HG02610 (cell line): ENCODE results near the gene FBXL15.
A peak's percentile ranks its signal among the peaks of the same experiment; 100 is the strongest.

Source experiments
- ATAC-seq: cut with Tn5 transposase; IDR thresholded peaks from one replicate; pipeline ENCODE4 v1.9.1; 2021; ENCODE audit warnings: mild to moderate bottlenecking, moderate library complexity; ENCODE audit not compliant: unreplicated experiment

The FBXL15 gene

DNA sequence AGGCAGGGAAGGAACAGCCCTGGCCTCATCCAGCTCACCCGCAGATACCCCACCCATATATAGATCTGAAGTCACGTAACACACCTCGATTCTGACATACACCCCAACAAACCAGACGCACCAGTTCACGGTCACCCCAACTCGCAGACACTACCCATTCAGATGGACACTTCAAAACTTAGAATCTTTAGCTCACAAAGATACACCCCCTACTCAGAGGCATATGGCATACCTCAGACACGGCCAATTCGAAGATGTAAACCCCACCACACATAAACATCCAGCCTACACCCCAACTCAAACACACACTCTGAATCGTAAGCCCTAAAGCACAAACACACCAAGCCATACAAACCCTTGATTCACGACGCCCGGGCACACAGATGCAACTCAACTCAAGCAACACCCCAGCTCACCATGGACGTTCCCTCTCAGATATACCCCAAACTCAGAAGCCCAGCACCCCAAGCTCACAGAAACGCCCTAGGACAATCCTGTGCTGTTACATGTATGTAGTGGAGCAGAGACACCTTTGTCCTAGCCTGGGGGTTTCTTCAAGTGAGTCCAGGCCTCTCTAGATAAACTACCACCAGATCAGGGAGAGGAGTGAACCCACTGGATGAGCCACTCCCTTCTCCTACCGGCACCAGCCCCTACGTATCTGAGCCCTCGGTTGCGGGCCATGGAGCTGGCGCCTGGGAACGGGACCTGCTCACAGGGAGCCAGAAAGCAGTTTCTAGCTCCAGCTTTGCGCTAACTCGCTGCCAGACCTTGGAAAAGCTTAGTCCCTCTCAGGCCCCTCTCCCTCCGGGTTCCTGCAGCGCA is 10.8 kb upstream of the FBXL15 start:
- ATAC-seq = no peak

DNA sequence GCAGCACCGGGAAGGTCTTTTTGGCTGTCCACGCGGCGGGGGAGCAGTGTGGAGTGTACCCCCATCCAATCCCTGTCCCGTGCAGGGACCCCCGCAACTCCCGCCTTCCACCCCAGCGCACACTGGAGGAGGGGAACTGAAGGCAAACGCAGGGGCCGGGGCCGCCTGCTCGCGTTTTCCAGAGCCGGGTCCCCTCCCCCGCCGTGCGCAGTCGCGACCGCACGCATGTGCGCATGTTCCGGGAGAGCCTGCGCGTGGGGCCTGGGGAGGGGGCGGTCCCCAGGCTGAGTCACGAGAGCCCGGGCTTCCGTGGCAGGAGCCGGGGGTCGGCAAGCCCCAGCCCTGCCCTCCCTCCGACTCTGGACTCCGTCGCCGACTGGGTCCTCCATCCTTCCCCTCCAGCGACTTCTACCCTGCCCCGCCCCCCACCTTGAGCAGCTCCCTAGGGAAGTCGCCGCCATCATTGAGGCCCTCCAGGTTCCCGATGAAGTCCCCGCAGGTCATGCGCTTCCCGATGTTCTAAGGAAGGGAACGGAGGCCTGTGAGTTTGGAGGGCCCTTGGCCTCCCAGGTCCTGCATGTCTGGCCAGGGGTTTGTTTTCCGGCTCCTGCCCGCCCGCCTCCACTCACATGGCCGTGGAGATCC is 10.1 kb upstream of the FBXL15 start:
- ATAC-seq = no peak

DNA sequence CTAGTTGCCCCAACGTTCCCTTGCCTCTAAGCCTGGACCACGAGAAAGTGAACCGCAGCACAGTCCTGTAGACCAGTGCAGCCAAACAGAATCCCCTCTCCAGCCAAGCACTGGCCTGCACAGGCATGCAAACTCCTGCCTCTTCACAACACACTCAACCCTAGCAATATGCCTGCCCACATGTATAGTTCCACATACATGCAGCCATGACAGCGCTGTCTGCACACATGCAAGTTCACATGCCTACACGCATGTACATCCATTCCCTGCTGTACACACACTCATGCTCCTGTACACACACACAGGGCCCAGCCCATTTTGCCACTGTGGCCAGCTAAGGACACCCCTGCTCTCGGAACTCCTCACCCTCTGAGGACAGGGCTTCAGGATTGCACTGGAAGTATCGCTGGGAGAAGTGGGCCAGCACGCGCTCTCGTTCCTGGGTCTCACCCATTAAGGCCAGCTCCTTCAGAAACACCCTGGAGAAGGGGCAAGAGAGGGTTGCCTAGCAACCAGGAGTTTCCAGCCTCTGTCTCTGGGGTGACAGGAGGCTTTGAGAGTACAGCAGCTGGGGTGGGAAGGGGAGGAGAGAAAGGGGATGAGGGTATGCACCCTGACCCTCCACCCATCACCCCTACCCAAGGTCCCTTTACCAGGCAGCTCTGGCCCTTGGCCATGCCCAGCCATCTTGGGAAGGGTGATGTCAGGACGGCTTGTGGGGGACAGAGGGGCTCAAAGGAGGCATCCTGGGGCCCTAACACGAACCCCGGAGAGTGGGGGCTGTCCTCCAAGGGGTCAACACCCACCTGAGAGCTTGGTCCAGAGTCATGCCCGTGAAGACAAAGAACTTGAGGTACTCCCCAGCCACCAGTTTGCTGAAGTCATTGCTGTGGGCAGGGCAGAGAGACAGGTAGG is 9.0 kb upstream of the FBXL15 start:
- no peak for ATAC-seq

DNA sequence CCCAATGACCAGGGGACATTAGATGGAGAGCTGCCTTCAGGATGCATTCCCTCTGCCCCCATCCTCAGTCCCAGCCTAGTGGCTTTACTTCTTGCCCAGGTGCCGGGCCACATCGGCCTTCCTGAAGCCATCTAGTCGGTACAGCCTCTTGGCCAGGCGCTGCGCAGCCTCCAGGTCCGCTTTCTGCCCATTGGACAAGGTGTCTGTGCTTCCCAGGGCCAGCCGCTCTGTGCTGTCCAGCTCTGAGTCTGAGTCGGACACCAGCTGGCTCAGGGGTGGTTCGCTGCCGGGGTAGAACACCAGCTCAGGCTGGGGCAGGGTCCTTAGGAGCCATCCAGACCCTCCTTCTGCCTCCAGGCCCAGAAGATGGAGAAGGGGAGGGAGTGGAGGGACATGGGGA is 8.3 kb upstream of the FBXL15 start:
- no peak for ATAC-seq

DNA sequence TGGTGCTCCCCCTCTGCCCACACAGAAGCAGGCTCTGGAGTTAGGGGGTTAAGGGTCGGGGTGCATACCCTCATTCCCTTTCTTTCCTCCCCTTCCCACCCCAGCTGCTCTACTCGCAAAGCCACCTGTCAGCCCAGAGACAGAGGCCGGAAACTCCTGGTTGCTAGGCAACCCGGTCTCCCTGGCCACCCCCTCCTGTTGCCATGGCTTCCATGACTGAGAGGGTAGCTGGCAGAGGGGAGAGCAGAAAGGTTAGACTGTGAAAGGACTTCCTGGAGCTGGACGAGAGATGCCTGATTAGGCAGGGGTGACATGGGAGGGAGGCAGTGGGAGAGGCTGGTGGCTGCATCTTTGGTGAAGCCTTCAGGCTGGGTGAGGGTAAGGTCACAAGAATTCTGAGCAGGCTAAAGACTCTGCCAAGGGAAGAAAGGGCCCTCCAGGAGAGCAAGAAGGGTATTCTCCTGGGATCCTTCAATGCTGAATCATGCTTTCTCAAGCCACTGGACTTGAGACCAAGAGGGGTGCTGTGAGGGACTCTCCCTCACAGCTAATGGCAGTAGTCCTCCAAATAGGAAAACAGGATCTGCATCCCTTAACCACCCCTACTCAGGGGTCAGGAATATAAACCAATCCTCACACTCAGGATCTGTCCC is 7.5 kb upstream of the FBXL15 start:
- ATAC-seq = peak; percentile 31

DNA sequence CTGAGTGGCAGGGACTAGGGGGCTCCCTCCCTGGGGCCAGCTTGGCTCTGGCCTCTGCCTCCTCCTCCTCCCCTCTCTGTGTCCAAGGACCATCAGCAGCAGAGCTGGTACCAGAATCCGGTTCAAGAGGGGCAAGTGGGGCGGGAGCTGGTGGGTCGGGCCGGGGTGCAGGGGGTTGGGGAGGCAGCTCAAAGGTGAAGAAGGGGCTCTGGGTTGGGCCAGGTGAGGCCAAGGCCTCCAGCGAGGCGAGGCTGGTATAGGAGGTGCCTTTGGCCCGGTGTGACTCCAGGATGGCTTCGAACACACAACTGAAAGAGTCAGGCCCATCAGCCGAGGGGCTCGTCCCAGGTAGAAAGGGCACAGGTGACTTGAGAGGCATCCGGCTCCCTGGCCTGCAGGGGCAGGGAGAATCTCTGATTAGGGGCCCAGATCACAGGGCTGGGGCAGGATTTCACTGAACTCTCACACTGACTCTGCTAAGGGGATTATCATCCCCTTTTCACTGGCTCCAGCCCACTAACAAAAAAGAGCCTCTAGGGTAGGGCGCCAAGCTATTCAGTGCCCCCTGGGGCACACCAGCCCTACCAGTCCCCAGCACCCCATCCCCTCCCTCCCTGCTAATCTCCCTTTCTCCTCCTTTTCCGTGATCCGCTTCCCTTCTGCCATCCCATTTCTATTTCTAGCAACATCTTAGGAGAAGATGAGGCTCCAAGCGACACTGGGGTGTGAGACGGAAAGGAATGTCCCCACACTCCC is 6.7 kb upstream of the FBXL15 start:
- ATAC-seq = no peak

DNA sequence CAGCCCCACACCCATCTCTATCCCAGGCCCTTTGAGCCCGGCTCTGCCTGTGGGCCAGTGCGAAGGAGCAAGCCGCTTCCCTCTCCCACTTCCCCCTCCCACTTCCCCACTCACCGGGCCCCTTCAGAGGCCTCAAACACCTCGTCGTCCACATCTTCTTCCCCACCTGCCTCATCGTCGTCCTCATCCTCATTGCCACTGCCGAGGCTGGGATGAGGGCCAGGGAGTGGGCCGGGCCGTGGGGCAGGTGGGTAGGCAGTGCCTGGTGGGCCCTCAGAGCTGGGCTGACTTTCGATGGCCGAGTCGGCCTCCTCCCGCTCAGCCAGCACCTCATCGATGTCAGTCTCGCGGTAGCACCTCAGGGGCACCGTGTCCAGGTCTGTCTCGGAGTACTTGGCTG is 5.9 kb upstream of the FBXL15 start:
- no peak for ATAC-seq

DNA sequence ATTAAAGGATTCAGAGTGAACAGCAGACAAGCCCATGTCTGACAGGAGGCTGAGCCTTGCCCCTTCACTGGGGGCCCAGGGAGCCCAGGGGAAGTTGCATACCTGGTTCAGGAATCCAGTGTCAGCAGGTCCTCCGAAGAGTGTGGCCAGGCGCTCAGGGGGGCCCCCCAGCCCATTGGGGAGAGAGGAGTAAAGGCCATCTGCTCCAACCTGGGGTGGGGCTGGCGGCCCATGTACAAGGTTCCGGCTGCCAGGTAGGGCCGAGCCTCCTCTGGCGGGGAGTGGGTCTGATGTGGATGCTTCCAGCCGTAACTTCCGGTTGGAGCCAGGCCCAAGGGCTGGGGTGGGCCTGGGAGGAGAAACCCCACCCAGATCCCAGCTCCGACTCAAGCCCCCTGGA is 4.4 kb upstream of the FBXL15 start:
- no peak for ATAC-seq

DNA sequence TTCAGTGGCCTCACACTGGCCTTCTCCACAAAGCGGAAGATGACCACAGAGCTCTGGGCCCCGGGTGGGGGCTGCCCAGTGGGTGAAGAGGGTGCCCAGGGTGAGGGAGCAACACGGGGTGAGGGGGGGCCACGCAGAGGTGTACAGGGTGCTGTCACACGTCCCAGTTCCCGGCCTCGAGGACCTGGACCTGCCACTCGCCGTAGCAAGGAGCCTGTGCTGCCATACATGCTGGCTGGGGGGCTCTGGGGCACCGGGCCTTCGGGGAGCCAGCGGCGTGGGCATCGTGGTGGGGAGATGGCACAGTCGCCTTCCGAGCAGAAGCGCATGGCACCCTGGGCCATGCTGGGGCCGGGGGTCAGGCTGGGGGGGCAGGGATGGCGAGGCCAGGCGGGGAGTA is 3.9 kb upstream of the FBXL15 start:
- no peak for ATAC-seq

DNA sequence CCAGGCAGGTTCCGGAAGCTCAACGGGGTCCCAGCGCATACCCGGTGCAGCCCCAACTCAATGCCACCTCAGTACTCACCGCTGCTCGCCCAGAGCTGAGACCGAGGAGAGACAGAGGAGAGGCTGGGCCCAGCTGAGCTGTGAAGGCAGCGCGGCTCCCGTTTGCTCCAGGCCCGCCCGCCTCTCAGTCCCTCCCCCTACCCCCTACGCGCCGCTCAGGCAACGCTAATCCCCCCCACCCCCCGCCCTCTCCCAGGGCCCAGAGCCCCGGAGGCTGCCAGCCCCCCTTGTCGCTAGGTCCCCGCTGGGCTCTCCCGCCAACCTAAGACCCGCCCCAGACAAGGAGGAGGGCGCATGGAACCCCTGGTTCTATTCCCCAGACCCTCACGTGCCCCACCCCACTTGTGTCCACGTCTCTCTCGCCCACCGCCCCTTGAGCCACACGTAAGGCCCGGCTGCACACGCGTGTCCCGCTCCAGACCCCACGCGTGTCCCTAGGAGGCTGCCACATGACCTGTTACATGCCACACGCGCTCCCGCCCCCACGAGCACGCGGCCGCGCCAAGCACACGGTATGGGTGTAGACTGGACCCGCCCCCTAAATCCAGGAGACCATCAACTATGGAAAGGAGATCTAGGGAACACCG is 1.9 kb upstream of the FBXL15 start, which contains the start of gene PSD:
Gene PSD (minus strand): TSS at position 164 of the 647 bp plus-strand sequence. CDS start 1,747 bp downstream, outside the sequence.
- ATAC-seq = no peak

DNA sequence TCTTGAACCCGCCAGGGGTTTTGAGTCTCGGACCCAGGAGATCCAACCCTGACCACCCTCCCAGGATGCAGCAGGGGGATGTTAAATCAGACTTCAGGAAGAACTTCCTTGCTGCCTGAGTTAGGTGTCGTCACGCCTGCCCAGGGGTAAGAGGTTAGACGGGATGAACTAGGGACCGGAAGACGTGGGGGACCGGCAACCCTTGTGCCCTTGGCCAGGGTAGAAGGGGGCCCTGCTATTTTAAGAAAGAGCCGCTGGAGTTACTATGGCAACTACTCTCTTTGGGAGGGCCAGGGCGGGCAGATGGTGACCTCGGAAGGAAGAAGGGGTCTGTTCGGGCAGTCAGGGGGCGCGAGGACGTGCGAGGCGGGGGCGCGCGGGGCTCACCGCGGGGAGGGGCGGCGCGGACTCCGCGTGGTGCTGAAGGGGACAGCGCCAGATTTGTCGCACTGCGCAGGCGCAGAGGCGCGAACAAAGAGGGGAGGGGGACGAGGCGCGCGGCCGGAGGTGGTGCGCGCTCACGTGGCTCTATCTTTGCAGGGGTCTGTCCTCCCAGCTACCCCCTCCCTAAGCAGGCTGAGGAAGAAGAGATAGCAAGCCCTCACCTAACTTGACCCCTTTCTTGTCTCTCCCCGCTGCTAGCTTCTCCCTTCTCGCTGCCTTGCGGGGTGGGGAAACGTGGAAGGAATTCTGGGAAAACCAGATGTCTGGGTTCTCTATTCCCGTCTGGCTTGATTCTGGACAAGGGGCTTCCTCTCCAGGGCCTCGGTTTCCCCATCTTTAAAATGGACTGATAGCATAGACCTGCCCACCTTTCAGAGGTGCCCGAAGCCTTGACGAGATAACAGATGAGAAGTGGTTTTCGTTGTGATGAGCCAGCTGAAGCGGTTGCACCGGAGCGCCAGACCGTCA is 1.1 kb upstream of the FBXL15 start:
- ATAC-seq = no peak

DNA sequence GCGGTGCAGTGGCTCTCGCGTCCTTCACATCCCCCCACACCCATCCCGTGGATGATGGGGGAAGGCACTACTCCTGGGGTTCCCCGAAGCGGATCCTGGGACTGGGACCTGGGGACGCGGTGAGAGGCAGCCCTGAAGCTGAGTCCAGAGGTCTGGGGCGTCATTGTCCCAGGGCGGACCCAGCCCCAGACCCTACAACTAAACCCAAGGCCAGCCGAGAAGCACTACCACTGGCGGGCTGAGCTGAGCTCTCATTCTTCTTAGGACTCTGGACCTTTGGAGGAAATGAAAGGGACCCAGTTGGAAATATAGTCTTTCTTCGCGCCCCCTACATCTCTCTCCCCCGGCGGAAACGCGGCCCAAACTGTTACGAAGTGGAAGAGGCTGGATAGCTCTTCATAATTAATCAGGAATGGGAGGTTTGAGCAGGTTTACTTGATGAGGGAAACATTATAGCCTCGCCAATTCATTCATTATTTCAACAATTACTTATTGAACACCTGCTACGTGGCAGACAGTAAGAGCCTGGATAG is 389 bp upstream of the FBXL15 start:
- ATAC-seq = no peak

DNA sequence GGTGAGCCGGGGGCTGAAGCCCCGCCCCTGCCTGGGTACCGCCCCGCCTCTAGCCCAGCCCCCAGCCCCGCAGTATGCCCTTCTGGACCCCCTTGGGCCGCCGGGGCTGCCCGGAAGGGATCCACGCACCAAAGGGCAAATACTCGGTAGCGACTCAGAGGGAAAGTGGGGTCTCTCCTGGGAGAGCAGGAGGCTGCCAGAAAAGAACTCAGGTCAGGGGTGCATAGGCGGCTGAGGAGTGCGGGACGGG is 796 bp downstream of the FBXL15 start:
- ATAC-seq = no peak

DNA sequence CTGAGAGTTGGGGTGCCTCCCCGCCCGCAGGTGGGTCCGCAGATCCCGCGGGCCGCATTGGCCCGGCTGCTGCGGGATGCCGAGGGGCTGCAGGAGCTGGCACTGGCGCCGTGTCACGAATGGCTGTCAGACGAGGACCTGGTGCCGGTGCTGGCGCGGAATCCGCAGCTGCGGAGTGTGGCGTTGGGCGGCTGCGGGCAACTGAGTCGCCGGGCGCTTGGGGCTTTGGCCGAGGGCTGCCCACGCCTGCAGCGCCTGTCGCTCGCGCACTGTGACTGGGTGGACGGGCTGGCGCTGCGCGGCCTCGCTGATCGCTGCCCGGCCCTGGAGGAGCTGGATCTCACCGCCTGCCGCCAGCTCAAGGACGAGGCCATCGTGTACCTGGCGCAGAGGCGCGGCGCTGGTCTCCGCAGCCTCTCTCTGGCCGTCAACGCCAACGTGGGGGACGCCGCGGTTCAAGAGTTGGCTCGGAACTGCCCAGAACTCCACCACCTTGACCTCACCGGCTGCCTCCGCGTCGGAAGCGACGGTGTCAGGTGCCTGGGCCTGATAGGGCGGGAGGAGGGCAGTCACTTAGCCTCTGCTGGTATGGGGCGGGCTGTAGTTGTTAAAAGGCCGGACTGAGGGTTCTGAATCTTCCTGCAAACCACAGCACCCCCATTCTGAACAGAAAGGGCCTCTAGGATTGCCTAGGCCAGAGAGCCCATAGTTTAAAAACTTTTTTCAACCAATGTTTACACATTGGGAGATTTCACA is 1.3 kb downstream of the FBXL15 start:
- ATAC-seq = peak; percentile 3

DNA sequence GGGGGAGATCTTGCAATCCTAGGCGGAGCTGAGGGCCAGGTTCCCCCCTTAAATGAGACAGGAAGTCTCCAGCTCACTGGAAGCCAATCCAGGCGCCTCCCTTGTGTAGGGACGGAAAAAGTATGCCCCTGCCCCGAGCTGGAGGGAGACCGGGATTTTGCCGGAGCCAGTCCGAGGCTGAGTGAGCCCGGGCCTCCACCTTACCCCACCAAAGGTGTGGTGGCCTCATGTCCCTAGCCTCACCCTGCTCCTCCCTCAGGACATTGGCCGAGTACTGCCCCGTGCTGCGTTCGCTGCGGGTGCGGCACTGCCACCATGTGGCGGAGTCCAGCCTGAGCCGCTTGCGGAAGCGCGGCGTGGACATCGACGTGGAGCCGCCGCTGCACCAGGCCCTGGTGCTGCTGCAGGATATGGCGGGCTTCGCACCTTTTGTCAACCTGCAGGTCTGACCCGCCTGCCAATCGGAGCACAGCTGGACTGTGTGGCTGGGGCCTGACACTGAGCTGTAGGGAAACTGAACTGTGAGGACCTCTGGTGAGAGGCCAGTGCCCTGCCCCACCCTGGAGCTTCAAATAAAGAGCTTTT is 2.0 kb downstream of the FBXL15 start:
- no peak for ATAC-seq

DNA sequence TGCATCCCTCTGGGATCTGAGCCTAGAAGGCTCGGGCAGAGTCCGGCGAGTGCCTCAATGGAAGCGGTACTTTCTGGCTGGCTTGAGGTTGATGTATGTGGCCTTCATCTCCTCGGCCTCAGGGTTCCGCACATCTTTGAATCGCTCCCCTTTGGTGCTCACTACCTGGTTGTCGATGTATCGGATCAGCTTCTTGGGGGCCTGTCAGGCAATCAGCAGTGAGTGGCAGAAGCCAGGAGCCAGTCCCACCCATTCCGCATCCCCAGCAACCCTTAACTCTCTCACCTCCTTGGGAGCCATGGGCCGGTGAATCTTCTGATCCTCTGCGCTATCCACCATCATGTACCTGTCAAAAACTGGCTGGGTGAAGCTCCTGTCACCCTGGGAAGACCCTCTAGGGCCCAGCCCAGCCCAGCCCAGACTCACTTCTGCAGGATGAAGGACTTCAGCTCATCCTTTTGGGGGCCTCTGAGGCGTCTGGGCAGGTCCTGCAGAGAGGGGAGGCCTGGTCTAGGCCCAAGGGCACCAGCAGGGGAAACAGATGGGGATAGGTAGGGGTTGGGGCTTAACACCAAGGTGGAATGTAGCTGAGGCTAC is 2.8 kb downstream of the FBXL15 start:
- ATAC-seq = no peak

DNA sequence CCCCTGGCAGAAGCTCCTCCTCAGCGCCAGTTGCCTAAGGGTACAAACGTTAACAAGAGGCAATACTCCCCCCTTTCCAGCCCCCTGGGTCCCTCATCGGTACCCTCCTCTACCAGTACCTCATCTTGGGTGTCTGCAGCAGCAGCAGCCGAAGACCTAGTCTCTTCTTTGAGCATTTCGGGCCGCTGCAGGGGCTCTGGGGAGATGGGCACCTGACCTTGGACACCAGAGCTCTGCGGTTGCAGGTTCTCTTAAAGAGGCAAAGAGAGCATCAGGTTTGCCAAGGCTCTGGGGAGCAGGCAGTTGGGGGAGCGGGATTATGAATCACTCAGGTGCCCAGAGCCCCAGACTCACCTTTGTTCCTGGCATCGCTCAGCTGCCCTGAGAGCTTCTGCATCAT is 3.5 kb downstream of the FBXL15 start:
- no peak for ATAC-seq
